Measurements from ENCODE around the gene DGKZ.
"Not testable (repeated sequence)": the region's sequence is repeated elsewhere in the genome, so short reads cannot be mapped to it uniquely, and the experiment has no call there.

DGKZ gene

DNA sequence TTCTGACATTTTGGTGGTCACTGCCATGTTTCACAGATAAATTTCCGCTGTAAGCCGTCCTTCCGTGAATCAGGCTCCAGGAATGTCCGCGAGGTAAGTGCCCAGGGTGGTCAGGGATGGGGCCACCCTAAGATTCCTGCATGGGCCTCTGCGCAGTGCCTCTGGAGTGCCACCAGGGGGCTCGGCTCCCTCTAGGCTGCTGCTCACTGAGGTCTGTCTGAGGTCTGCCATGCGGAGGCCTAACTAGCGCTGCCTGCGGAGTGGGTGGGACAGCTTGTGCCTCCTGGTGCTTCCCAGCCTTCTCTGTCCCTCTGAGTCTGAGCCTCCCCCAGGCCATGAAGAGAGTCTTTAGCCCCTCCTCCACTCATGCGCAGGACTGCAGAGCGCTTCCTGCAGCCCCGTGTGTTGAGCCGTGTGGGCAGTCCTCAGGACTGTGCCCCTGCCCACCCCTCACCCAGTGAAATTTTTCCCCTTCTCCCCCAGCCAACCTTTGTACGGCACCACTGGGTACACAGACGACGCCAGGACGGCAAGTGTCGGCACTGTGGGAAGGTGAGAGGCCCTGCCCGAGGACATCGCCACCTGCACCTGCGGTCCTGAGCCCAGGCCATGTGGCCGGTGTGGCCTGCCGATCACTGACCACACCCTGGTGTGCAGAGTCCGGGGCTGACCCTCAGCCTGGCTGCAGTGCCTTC lies 22.3 kb downstream of the DGKZ start:
- DNase-seq = no peak

DNA sequence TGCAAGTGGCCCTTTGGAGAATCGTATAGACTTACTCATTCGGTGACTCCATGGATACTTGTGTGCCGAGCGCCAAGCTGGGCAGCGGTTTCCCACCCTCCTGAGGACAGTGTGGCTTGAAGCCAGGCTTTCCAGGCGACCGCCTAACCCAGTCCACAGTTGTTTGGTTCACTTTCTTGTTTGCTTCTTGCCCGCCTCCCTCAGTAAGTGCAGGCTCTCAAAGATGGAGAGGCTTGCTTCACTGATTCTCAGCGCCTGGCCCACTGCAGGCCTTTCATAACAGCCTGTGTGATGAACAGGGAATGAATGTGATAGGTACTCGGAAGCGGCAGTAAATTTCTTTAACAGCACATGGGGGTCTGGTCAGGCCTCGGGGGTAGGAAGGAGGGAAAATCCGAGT lies 23.0 kb downstream of the DGKZ start:
- DNase-seq = no peak

DNA sequence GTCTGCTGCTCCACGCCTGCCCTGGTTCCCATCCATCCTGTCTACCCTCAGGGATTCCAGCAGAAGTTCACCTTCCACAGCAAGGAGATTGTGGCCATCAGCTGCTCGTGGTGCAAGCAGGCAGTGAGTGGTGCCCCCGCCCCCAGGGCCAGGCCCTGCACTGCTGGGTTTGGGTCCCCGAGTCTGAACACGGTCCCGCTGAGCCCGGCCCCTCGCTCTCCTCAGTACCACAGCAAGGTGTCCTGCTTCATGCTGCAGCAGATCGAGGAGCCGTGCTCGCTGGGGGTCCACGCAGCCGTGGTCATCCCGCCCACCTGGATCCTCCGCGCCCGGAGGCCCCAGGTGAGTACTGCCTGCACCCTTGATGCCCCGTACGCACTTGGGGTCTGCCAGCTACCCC lies 24.0 kb downstream of the DGKZ start:
- DNase-seq = not testable (repeated sequence)

DNA sequence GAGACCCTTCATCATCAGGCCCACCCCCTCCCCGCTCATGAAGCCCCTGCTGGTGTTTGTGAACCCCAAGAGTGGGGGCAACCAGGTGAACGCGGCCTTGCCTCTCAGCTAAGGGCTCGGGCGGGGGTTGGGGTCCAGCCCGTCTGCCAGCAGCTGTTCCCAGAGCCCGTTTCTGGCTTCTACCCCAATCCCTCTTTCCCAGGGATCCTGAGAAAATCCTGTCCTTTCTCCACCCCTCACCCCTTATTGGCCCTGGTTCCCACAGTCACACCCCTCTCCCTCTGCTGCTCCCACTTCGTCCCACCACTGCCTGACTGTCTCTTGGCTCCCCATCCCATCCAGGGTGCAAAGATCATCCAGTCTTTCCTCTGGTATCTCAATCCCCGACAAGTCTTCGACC lies 24.8 kb downstream of the DGKZ start:
- DNase-seq = no peak

GRCh38 chr11:46372501-46372900 lies 25.2 kb downstream of the DGKZ start:
- DNase-seq = not testable (repeated sequence)

- no peak for DNase-seq
Measured at GRCh38 chr11:46373787-46374740, 26.8 kb downstream of the DGKZ start.

GRCh38 chr11:46374815-46375214 lies 27.6 kb downstream of the DGKZ start:
- no peak for DNase-seq

DNA sequence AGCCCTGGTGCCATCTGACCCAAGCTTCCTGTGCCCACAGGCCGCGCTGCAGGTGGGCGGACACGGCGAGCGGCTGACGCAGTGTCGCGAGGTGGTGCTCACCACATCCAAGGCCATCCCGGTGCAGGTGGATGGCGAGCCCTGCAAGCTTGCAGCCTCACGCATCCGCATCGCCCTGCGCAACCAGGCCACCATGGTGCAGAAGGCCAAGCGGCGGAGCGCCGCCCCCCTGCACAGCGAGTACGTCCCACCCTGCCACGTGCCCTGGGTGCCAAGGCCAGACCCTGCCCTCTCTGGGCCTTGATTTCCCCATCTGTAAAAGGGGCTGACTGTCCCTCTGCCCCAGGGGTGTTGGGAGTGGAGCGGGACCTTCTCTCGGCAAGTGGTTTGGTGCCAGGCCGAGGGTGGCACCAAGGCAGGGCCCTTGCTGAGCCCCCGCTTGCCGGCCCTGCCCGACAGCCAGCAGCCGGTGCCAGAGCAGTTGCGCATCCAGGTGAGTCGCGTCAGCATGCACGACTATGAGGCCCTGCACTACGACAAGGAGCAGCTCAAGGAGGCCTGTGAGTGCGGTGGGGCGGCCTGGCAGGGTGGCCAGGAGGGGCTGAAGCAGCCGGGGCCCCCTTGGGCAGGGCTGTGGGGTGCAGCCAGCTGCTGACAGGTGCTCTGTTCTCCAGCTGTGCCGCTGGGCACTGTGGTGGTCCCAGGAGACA lies 28.3 kb downstream of the DGKZ start:
- DNase-seq = no peak

DNA sequence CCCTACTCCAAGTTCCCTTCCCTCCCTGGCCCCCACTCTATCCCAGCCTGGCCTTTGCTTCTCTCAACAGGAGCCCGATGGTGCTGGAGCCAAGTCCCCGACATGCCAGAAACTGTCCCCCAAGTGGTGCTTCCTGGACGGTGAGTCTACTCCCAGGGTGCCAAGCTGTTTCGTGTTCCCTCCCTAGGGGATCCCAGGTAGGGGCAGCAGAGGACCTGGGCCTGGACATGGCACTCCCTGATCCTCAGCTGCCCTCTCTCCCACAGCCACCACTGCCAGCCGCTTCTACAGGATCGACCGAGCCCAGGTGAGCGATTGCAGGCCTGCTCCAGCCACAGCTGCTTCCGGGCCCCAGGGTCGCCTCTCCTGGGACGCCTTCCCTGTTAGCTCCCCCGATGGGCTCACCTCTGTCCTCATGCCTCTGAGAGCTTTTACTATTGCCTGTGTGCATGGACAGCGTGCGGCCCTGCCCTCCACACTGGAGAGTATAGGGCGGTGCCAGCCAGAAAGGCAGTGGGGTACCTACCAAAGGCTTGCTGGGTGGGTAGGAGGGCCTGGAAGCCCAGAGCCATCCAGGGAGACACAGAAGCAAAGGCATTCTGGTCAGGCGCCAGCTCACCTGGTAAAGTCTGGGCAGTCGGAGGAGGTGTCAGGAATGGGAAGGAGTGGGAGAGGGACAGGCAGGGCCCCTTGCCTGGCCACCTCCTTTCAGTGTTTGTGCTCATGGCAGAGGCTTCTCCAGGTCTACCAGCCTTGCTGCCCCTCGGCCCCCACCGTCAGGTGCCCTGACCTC lies 29.2 kb downstream of the DGKZ start:
- DNase-seq = no peak

- DNase-seq = no peak
Measured at GRCh38 chr11:46377290-46377689, 30.0 kb downstream of the DGKZ start.

- no peak for DNase-seq
Measured at GRCh38 chr11:46377831-46378230, 30.6 kb downstream of the DGKZ start.

GRCh38 chr11:46378296-46378695 lies 31.0 kb downstream of the DGKZ start:
- no peak for DNase-seq

GRCh38 chr11:46378811-46379481 lies 31.7 kb downstream of the DGKZ start:
- DNase-seq = peak; percentile 27

DNA sequence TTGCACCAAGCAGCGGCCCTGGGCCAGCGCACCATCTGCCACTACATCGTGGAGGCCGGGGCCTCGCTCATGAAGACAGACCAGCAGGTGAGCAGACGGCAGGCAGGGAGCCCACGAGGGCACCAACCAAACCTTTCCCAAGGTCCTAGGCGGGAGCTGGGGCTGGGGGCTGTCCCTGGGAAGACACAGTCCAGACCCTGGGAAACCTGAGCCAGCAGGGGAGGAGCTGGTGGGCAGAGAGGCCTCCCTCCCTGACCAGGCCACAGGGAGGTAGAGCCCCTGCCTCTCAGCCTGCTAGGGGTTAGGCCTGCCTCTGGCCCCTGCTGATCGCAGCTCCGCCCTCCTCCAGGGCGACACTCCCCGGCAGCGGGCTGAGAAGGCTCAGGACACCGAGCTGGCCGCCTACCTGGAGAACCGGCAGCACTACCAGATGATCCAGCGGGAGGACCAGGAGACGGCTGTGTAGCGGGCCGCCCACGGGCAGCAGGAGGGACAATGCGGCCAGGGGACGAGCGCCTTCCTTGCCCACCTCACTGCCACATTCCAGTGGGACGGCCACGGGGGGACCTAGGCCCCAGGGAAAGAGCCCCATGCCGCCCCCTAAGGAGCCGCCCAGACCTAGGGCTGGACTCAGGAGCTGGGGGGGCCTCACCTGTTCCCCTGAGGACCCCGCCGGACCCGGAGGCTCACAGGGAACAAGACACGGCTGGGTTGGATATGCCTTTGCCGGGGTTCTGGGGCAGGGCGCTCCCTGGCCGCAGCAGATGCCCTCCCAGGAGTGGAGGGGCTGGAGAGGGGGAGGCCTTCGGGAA lies 32.4 kb downstream of the DGKZ start:
- DNase-seq = not testable (repeated sequence)

DNA sequence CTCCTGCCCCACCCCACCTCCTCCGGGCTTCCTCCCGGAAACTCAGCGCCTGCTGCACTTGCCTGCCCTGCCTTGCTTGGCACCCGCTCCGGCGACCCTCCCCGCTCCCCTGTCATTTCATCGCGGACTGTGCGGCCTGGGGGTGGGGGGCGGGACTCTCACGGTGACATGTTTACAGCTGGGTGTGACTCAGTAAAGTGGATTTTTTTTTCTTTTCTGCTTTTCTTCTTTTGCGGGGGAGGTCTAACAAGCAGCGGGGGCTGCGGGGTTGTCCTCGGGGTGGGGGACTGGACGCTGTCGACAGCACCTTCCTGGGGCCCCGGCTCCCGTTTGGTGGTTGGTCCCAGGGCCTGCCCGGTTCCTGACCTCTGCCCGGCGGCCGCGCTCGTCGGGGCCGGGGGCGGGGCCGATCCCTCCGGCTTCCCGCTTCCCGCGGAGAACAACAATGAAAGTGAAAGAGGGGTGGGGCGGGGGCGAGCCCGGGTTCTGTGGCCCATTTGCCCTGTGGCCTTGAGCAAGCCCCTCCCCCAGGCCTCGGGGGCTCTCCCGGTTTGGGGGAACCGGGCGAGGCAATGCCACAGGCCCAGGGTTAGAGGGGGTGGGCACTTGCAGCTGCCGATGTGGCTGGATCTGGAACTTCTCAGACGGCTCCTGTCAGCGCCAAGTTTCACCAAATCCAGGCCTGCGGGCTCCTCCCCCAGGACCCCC lies 33.2 kb downstream of the DGKZ start:
- peak; percentile 79 for DNase-seq

DNA sequence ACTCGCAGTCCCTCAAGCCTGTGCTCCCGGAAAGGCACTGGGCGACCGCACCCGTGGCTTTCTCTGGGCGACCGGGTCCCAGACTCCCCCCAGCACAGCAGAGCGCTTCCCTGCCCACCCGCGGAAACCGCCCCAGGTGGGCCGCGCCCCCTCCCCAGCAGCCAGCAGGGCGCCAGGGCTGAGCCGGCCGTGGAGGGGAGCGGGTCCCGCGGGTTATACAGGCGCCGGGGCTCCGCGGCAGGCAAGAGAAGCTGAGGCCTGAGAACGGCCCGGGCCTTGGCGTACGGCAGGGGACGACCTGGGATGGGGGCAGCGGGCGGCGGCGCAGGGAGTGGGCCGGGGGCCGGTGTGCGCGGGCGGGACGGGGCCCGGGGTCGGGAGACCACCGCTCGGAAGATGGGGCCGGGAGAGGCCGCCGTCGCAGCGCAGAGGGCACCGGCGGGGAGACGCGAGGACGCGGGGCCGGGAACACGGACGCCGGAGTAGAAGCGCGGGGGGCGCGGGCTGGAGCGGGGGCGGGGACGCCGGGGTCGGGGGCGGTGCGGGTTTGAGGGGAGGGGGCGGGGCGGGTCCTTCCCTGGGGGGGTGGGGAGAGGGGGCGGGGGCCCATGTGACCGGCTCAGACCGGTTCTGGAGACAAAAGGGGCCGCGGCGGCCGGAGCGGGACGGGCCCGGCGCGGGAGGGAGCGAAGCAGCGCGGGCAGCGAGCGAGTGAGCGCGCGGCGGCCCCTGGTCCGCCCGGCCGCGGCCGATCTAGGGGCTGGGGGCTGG lies 34.0 kb downstream of the DGKZ start, which contains the start of gene MDK:
MDK (plus strand) TSS at position 622 of the 771 bp plus-strand sequence. CDS start 389 bp downstream, outside the sequence.
- peak; percentile 80 for DNase-seq

DNA sequence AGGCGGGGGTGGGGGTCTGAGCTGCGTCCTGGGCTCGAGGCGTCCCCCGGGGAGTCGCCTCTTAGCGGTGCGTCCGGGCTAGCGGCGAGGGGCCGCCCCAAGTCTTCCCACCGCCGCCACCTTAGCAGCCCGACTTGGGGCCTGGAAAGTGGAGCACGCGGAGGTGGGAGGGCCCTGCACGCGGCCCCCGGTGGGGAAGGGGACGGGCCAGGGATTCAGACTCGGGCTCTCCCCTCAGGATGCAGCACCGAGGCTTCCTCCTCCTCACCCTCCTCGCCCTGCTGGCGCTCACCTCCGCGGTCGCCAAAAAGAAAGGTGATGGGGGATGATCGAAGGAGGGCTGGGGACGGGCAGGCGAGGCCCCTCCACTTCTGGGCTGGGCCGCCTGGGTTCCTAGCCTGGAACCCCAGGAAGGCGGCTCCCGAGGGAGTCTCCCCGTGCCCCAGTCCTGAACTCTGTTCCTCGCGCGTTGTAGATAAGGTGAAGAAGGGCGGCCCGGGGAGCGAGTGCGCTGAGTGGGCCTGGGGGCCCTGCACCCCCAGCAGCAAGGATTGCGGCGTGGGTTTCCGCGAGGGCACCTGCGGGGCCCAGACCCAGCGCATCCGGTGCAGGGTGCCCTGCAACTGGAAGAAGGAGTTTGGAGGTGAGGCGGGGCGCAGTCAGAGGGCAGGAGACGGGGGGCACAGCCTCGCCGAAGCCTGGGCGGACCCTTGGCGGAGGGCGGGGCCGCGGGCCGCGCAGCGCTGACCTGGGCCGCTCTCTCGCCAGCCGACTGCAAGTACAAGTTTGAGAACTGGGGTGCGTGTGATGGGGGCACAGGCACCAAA lies 34.8 kb downstream of the DGKZ start:
- DNase-seq = no peak

GRCh38 chr11:46382646-46383403 lies 35.6 kb downstream of the DGKZ start:
- DNase-seq = no peak

Measured in left hindlimb (tissue), 1 donor.